GM18499 (cell line): Measurements from ENCODE around the gene GUSB.
"Not testable (repeated sequence)": the region's sequence is repeated elsewhere in the genome, so short reads cannot be mapped to it uniquely, and the experiment has no call there.

ENCODE experiments used
- ATAC-seq: cut with Tn5 transposase; IDR thresholded peaks from one replicate; pipeline ENCODE4 v1.9.1; 2021; ENCODE audit warnings: moderate number of reproducible peaks; ENCODE audit not compliant: insufficient read depth, unreplicated experiment

Gene GUSB

DNA sequence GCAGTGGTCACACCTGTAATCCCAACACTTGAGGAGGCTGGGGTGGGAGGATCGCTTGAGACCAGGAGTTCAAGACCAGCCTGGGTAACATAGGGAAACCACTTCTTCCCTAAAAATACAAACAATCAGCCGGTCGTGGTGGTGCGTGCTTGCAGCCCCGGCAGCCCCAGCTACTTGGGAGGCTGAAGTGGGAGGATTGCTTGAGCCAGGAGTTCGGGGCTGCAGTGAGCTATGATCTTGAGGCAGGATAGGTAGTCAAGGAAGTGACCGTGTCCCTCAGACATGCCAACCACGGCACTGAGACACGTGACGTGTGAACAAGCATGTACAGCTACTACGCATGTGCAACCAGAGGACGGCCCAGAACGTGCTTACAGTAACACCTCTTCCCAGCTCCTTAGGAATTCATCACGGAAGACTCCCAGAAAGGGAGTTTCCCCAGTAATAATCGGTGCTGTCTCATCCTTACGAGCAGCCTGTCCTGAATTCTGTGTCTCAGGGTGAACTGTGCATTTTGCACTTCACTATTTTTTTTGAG lies 5.3 kb downstream of the GUSB start:
- ATAC-seq: no peak

DNA sequence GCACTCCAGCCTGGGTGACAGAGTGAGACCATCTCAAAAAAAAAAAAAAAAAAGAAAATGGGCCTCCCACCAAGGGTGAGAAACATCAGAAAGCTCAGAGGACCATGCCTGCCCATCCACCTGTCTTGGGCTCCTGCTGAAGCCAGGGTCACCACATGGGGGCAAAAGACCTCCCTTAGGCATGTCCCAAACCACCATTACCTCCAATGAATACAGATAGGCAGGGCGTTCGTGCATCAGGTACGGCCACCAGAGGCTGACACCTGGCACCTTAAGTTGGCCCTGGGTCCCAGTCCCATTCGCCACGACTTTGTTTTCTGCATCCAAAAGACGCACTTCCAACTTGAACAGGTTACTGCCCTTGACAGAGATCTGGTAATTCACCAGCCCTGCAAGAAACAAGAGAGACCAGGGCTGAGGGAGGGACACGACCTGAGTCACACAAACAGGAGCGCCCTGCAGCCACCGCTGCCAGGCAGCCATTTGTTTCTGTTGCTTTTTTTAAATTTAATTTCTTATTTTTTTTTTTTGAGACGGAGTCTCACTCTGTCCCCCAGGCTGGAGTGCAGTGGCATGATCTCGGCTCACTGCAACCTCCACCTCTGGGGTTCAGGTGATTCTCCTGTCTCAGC lies 6.1 kb downstream of the GUSB start:
- ATAC-seq: no peak

DNA sequence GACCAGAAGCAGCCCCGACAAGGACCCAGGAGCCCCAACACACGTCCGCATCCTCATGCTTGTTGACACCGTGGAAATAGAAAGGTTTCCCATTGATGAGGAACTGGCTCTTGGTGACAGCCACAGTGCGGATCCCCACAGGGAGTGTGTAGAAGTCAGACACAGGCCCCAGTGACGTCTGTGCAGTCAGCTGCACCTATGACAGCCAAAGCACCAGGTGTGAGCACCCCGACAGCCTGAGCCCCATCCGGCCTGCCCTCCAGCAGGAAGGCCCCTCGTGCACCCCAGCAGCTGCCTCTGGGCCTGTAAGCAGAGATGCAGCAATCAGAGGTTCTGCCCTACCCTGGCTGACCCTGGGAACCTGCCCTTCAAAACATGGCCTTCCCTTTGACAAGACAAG lies 7.1 kb downstream of the GUSB start:
- no peak for ATAC-seq

DNA sequence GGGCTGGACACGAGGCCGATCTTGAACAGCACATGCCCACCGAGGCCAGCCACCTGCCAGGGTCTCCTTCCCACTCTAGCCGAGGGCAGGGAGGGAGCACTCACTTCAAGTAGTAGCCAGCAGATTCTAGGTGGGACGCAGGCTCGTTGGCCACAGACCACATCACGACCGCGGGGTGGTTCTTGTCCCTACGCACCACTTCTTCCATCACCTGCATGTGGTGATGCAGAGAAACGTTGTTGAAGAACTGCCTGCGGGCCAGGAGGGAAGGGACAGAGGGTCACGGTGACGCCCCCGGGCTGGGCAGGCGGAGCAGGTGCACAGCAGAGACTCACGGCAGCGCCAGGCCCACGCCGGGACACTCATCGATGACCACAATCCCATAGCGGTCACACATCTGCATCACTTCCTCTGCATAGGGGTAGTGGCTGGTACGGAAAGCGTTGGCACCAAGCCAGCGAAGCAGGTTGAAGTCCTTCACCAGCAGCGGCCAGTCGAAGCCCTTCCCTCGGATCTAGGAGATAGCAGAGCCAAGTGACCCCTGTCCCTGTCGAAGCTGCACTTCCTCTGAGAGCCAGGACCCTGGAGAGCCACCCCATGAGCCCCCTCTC lies 7.7 kb downstream of the GUSB start:
- ATAC-seq: no peak

DNA sequence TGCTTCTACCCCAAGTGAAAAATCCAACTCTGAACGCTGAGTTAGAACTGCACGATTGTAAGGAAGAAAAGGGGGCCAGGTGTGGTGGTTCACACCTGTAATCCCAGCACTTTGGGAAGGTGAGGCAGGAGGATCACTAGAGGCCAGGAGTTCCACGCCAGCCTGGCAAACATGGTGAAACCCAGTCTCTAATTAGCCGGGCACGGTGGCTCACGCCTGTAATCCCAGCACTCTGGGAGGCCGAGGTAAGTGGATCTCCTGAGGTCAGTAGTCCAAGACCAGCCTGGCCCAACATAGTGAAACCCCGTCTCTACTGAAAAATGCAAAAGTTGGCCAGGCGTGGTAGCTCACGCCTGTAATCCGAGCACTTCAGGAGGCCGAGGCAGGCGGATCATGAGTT lies 9.0 kb downstream of the GUSB start:
- no peak for ATAC-seq

DNA sequence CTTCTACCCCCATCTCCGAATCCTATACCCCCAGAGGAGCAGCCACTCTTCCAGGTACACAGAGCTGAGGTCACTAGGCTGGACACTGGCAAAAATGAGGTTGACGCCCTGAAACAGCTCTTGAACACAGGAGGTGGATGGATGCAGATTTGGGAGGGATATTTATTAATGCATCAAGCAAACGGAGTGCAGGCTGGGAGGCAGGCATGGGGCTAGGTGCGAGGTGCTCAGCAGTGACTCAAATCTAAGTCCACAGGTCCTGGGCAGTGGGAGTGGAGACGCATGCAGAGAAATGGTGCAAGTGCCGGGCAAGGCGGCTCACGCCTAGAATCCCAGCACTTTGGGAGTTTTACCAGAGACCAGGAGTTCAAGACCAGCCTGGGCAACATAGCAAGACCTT lies 11.0 kb downstream of the GUSB start:
- no peak for ATAC-seq

DNA sequence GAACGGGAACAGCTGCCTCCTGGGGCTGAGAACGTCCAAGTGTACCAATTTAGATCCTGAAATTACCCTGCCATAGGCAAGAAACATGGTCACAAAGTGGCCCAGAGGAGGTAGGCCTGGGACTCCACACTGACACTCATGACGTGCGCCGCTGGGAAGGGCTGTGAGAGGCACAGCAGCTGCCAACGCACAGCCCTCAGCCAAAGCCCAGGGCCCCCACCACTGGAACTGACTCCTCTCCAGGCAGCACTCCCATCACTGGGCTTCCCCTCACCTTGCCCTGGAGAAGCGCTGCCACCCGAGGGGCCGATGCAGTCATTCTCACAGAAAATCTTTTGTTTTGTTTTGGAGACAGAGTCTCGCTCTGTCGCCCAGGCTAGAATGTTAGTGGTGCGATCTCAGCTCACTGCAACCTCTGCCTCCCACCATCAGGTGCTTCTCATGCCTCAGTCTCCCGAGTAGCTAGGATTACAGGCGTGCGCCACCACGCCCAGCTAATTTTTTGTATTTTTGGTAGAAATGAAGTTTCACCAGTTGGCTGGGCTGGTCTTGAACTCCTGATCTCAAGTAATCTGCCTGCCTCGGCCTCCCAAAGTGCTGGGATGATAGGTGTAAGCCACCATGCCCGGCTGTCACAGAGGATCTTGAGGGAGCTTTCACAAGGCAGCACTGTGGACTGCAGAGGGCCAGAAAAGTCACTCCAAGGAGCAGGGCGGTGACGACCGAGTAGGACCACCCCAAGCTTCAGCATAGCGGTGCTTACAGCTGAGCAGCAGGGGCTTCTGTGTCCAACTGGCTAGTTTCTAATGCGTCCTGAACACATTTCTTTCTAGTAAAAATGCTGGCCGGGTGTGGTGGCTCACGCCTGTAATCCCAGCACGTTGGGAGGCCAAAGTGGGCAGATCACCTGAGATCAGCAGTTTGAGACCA lies 13.5 kb downstream of the GUSB start:
- ATAC-seq: no peak

DNA sequence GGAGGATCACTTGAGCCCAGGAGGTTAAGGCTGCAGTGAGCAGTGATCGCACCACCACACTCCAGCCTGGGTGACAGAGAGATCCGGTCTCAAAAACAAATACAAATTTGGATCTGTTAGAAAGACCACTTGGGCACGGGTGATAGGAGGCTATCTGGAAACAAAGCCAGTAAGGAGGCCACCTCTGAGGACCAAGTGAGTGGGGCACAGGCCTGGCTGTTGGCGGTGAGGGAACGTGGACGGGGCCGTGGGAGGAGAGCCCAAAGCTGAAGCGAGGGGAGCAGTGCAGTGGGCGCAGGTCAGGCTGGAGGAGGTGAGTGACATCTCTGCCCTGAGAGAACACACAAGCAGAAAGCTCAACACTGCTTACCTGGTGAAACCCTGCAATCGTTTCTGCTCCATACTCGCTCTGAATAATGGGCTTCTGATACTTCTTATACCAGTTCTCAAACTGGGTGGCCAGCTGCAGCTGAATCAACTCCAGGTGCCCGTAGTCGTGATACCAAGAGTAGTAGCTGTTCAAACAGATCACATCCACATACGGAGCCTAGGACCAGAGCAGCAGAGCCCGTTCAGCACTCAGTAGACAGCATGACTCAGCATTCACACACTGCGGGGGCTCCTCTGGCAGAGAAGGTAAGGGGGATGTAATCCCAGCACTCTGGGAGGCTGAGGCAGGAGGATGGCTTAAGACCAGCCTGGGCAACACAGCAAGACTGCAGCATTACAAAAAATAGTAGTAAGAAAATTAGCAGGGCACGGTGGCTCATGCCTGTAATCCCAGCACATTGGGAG lies 14.5 kb downstream of the GUSB start:
- ATAC-seq: no peak

DNA sequence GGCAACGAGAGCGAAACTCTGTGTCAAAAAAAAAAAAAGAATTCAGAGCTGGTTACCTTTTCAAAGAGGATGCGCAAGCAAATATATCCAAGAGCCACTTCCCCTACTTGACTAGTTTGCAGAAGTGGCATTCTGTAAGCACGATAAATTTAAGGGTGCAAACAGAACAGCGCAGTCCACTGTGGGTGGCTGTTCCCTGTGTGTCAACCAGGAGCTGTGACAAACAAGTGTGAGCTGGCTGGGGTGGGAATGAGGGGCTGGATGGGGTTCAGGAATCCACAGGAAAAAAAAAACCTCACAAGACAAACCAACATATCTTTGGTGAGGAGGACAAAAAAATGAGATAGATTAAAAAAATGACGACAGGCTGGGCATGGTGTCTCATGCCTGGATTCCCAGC lies 15.9 kb downstream of the GUSB start:
- ATAC-seq: no peak

DNA sequence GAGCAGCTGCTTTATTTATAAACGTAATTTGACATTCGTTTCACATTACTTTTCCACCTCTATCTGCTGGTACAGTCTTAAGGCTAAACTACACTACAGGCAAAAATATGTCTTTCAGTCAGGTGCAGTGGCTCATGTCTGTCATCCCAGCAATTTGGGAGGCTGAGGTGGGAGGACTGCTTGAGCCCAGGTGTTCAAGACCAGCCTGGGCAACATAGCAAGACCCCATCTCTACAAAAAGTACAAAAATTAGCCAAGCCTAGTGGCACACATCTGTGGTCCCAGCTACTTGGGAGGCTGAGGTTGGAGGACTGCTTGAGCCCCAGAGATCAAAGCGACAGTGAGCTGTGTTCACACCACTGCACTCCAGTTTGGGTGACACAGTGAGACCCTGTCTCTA lies 17.3 kb downstream of the GUSB start:
- ATAC-seq: not testable (repeated sequence)

DNA sequence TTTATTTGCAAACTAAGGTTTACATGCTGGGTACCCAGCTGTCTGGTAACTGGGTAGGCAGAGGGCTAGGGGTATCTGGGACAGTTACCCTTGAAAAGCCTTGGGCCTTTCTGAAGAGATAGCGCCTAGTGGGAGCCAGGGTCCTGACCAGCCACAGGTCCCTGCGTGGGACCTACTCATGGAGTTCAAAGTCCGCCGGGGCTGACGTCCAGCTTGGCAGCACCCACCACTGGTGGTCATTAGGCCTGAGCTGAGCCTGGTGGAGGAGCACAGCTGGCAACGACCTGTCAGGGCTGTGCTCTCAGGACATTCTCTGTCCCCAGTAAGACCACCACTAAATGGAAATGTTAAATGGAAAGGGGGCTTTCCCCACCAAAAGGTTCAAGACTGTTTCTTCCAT lies 20.0 kb downstream of the GUSB start:
- no peak for ATAC-seq

DNA sequence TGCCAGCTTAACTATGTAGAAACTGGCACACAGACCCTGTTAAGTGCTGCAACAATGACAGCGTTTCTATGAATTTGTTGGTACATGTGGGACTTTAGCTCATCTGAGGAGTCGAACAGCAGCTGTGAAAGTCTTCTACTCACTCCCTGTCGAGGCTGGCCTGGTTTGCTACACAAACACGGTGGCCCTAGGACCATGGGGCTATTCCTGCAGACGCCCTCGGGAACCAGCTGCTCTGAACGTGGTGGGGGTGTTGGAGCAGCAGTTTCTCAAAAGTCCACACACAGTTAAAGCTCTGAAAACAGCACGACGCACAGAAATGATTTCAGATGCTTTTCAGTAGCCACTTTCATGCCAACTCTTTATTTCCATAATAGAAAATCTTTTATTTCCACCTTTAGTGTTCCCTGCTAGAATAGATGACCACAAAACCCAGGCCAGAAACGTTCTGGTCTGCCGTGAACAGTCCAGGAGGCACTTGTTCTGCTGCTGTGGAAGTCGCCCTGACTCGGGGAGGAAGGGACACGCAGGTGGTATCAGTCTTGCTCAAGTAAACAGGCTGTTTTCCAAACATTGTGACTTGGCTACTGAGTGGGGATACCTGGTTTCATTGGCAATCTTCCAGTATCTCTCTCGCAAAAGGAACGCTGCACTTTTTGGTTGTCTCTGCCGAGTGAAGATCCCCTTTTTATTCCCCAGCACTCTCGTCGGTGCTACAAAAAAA lies 21.5 kb downstream of the GUSB start:
- no peak for ATAC-seq

DNA sequence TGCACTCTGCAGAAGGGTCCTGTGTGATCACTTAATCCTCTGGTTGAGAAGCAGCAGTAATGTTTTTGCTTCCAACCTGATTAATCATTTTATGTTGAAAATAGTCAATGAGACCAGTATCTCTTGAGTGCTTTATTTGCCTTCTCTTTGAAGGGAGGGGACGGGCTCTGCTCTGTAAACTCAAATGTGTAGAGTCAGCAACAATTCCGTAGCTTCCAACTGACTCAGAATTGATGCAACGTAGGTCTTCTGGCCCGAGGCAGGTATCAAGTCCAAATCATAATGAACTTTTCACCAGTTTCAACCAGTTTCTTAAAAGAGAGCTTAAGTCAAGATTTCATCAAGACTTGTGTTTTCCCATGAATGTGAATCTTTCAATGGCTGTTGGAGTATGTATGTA lies 26.3 kb downstream of the GUSB start:
- no peak for ATAC-seq

DNA sequence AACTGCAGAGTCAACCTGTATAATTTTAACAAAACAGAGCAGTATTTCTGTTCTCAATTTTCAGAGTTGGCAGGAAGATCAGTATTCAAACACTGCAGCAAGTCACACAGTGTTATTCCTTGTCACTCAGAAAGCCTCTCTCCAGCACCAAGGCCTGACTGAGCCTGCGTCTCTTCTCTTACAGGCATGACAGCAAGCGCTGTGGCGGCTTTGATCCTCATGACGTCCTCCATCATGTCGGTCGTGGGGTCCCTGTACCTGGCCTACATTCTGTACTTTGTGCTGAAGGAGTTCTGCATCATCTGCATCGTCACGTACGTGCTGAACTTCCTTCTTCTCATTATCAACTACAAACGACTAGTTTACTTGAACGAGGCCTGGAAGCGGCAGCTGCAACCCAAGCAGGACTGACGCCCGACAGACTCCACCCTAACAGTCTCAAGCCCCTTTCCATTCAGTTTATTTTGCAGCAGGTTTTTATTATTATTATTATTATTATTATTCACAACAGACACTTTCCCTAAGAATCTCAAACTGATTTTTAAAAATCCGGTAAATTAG lies 28.0 kb downstream of the GUSB start:
- no peak for ATAC-seq

DNA sequence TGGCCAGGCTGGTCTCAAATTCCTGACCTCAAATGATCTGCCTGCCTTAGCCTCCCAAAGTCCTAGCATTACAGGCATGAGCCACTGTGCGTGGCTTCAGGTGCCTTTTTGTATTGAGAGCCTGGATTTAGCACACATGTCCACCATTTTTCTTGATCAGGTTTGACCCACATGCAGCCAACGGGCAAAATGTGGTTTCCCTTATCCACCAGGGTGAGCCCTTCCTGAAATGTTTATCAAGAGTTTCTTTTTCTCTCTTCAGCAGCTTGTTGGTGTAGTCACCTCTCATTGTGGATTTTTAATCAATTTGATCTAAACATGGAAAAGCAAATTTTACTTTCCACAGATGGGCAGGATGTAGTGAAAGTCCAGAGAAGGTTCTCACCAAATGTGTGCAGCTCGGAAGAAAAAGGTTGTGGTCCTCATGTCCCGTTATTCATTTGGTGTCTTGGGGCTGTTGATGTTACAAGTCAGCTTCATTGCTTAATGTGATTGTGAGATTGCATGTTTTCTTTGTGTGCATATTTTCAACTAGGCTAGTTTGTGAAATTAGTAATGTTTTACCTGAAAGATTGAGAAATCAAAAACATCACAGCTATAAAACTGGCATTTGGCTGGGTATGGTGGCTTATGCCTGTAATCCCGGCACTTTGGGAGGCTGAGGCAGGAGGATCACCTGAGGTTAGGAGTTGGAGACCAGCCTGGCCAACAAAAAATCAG lies 28.9 kb downstream of the GUSB start:
- no peak for ATAC-seq

DNA sequence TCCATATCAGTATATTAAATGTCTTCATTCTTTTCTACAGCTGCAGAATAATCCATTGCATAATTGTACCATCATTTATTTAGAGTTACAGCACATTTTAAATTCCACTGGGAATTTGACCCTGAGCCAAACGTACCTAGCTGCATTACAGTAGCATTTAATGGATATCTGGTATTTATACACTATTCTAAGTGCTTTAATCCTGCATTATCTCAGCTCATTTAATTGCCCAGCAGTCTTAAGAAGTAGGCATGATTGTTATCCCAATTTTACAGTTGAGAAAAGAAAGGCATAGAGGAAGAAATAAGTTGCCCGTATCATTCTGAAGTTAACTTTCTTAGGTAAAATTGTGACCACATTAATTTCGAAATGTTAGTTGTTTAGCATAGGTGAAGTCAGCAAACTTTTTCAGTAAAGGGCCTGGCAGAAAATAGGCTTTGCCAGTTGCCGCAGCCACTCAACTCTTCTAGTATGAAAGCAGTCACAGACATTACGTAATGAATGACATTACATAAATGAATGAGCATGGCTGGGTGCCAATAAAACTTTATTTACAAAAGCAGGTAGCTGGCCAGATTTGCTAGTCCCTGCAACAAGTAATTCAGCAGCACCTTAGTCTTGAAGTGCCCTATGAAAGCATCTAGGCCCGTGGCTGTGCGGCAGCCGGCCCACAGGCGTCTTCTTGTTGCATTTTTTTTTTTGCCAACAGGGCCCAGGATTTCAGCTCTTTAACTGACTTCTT lies 30.0 kb downstream of the GUSB start:
- no peak for ATAC-seq

DNA sequence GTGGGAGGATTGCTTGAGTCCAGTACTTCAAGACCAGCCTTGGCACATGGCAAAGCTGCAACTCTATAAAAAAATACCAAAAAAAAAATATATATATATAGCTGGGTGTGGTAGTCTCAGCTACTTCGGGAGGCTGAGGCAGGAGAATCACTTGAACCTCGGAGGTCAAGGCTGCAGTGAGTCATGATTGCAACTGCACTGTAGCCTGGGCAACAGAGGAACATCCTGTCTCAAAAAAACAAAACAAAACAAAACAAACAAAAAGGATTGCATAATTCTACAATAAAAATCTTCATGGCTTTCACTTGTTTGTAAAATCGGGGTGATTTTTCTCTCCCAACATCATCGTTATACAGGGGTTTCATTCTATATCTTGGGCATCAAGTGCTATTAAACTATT lies 35.1 kb downstream of the GUSB start:
- ATAC-seq: no peak

DNA sequence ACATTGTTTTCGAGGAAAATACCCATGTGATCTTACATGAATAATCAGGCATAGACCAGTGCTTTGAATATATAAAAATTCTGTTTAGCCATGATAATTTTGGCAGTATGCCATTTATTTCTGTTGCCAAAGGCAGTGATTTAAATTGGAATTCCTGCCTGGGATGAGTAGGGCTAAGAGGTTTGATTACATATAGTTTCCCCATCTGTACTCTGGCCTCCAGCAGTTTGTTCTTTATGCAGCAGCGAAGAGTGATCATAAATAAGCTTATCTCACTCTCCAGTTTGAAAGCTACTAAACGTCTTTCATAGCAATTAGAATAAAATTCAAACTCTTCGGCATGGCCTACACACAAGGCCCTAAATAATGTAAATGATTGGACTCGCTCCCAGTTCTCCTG lies 36.2 kb downstream of the GUSB start:
- ATAC-seq: not testable (repeated sequence)
